Ishikawa (cell line): ENCODE data around the gene EEF1E1.

Experiments used
- CEBPB ChIP-seq: IDR thresholded peaks from 2 replicates; pipeline ENCODE4 v1.6.1; 2012
- EP300 ChIP-seq: IDR thresholded peaks from 2 replicates; pipeline ENCODE4 v1.6.1; 2012; ENCODE audit warnings: borderline replicate concordance
- TAF1 ChIP-seq: IDR thresholded peaks from 2 replicates; pipeline ENCODE4 v1.6.1; 2012; ENCODE audit warnings: low read depth, mild to moderate bottlenecking
- YY1 ChIP-seq: IDR thresholded peaks from 2 replicates; pipeline ENCODE4 v1.6.1; 2012; ENCODE audit warnings: low read depth
- TF ChIP-seq, protein P1 (sequence below): IDR thresholded peaks from 2 replicates; pipeline ENCODE4 v1.6.1; 2012

DNA sequence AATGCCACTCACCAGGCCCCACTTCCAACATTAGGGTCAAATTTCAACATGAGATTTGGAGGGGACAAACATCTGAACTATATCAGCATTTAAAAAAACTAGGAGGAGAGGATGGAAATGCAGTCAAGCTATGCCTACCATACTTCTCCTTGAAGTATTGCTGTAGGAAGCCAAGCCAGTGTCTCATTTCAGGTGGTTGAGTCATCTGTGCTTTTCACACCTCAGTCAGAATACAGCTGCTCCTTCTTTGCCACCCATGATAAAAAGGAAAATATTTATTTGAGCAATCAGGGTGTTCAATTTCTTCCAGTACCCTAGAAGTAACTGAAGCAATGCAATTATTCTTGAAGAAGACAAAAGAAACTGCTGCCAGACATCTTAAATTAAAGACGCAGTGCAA, 47.0 kb upstream of the EEF1E1 start:
- TF ChIP-seq TAF1: no peak
- TF ChIP-seq, protein P1, sequence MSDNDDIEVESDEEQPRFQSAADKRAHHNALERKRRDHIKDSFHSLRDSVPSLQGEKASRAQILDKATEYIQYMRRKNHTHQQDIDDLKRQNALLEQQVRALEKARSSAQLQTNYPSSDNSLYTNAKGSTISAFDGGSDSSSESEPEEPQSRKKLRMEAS: no peak
- TF ChIP-seq YY1: no peak
- TF ChIP-seq CEBPB: no peak
- TF ChIP-seq EP300: no peak
